Astrocyte (in vitro differentiated cells and primary cell): ENCODE data around the gene YES1.

Experiments
- EZH2 ChIP-seq: IDR thresholded peaks from 2 replicates; pipeline ENCODE4 v1.6.1; 2012; ENCODE audit warnings: mild to moderate bottlenecking, low read length, inconsistent platforms; ENCODE audit not compliant: insufficient read depth
- TF ChIP-seq, protein P1 (sequence below): IDR thresholded peaks from 2 replicates; pipeline ENCODE4 v1.5.1; 2011; ENCODE audit warnings: low read depth, mild to moderate bottlenecking, inconsistent platforms, low read length, moderate library complexity; ENCODE audit not compliant: insufficient read depth

DNA sequence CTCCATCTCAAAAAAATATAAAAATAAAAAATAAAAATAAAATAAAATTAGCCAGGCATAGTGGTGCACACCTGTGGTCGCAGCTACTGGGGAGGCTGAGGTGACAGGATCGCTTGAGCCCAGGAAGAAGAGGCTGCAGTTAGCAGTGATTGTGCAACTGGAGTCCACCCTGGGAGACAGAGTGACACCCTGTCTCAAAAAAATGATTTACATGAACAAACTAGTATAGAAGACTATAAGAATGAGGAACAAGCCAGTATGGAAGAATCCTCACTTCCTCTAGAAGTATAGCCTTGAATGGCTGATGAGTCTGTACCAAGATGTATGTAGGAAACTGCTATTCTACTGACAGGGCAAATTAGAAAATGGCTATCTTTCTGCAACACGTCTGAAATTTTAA, 10.9 kb downstream of the YES1 start:
- TF ChIP-seq, protein P1, sequence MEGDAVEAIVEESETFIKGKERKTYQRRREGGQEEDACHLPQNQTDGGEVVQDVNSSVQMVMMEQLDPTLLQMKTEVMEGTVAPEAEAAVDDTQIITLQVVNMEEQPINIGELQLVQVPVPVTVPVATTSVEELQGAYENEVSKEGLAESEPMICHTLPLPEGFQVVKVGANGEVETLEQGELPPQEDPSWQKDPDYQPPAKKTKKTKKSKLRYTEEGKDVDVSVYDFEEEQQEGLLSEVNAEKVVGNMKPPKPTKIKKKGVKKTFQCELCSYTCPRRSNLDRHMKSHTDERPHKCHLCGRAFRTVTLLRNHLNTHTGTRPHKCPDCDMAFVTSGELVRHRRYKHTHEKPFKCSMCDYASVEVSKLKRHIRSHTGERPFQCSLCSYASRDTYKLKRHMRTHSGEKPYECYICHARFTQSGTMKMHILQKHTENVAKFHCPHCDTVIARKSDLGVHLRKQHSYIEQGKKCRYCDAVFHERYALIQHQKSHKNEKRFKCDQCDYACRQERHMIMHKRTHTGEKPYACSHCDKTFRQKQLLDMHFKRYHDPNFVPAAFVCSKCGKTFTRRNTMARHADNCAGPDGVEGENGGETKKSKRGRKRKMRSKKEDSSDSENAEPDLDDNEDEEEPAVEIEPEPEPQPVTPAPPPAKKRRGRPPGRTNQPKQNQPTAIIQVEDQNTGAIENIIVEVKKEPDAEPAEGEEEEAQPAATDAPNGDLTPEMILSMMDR: no peak
- TF ChIP-seq EZH2: no peak
